HPDE6-E6E7 (cell line): ENCODE results near the gene VAMP1.
A peak's percentile ranks its signal among the peaks of the same experiment; 100 is the strongest.
"Not testable (repeated sequence)": the region's sequence is repeated elsewhere in the genome, so short reads cannot be mapped to it uniquely, and the experiment has no call there.

Source experiments
- DNase-seq: peaks from one replicate; pipeline ENCODE4 v3.0.0; 2011; ENCODE audit warnings: missing footprints; ENCODE audit errors: extremely low spot score

Gene VAMP1

DNA sequence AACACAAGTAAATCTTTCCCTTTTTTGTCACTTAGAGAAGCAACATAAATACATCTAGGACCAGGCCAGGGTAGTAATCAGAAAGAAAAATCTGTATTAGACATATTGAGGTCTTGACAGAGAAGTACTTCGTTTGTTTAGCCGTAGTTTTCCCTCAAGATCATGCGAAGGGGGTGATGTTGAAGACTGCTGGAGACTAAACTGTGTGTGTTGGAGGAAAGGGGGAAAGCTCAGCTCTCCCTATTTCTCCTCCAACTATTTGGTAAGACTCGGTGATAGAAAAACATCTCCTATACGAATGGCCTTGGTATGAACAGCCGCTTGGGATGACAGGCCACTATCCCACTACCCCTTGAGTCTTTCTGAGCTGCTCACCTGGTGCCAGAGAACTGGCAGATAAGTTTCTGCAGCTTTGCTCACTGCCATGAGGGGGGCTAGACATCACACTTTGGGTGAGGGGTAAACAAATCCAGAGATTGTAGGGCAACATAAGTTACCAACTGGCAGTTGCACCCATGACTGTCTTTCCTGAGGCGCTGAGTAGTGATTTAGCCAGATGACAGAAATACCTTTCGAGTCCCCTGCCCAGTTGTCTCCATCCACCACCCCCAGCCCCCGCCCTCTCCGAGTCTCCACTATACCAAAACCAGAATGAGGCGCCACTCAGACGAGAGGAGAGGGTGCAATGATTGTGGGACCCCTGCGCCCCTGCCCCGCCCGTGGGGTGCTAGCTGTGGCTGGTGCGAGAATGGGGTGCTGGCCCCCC, 685 bp downstream of the VAMP1 start:
- DNase-seq = no peak

GRCh38 chr12:6469092-6469491, 1.4 kb downstream of the VAMP1 start:
- no peak for DNase-seq

GRCh38 chr12:6468283-6468575, 2.2 kb downstream of the VAMP1 start:
- DNase-seq = no peak

- not testable (repeated sequence) for DNase-seq
Measured at GRCh38 chr12:6467571-6468282, 2.8 kb downstream of the VAMP1 start.

- not testable (repeated sequence) for DNase-seq
Measured at GRCh38 chr12:6466751-6467150, 3.7 kb downstream of the VAMP1 start.

- no peak for DNase-seq
Measured at GRCh38 chr12:6466184-6466573, 4.3 kb downstream of the VAMP1 start.

DNA sequence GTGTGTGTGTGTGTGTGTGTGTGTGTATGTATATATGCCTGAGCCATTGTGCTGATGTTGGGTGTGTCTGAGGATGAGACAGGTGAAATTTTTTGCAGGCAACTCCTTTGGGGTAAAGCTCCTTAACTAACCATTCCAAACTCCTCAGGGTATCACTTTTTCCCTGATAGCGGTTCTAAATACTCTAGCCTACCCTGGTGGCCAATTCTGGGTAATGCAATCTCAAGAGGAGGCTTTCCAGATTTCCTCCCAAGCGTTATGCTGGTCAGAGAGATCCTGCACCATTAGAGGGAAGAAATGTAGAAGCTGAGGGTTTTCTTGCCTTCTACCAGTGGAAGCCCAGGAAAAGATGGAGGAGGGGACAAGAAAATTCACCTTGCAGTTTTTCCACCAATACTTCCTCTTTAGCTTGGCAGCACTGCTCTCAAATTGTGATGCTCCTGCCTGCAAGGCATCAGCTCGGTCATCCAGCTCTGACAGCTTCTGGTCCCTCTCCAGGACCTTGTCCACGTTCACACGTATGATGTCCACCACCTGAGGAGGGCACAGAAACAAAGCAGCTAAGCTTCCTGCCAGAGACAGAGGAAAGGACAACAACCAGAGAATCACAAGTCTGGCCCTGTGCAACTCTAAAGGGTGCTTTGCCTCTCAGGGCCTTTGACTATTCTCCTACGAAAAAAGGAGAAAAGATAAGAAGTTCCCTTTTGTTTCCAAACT, 4.9 kb downstream of the VAMP1 start:
- peak; percentile 53 for DNase-seq

GRCh38 chr12:6464531-6464930, 5.9 kb downstream of the VAMP1 start:
- no peak for DNase-seq

DNA sequence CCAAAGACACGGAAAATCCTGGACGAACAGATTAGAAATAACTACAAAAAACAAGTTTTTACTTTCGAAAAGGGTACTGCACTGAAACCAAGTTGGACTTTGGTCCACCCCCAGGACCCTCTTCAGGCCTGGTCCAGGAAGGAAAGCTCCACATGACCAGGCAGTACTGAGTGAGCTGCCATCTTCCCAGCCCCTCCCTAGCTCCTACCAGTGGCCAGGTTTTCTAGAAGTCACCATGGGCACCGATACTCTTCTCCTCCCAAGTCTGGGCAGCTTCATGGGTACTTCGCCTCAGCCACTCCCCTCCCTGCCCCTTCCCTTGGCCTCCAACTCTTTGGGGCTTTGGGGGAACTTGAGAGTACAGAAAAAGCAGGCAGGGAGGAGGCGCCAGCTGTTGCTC, 6.6 kb downstream of the VAMP1 start:
- no peak for DNase-seq

- no peak for DNase-seq
Measured at GRCh38 chr12:6463216-6463615, 7.3 kb downstream of the VAMP1 start.

- no peak for DNase-seq
Measured at GRCh38 chr12:6462234-6462995, 8.1 kb downstream of the VAMP1 start.

- DNase-seq = no peak
Measured at GRCh38 chr12:6461401-6462233, 8.9 kb downstream of the VAMP1 start.

GRCh38 chr12:6460751-6461371, 9.6 kb downstream of the VAMP1 start:
- DNase-seq = no peak

DNA sequence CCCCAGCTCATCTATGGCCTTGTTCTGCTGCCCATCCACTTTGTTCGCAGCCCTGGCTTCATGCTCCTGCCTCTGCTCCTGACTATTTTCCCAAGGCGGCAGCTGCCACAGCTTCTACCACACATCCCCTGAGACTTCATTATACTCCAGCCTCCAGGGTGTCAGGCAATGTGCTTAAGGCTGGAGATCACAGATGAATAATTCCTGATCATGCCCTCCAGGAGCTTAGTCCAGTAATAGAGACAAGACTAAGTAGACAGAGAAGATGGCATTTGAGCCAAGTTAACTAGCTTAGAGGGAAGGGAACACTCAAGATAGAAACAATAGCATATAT, 11.5 kb downstream of the VAMP1 start:
- DNase-seq = no peak

DNA sequence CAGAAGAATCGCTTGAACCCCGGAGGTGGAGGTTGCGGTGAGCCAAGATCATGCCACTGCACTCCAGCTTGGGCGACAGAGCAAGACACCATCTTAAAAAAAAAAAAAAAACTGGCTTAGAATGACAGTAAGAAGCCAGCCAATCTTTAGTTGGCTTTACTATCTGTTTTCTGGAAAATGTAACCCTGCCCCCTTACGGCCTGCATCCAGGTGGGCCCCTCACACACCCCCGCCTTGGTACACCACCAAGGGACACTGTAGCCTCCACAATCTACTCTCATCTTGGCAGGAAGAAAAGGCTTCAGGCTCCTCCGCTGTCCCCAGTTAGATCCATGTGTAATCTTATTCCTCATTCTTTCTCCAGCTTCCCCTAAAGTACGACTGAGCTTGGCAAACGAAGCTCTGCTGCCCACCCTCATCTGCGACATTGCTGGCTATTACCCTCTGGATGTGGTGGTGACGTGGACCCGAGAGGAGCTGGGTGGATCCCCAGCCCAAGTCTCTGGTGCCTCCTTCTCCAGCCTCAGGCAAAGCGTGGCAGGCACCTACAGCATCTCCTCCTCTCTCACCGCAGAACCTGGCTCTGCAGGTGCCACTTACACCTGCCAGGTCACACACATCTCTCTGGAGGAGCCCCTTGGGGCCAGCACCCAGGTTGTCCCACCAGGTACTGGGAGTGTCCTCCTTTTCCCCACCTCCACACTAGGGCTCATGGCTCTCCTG, 12.0 kb downstream of the VAMP1 start:
- no peak for DNase-seq

DNA sequence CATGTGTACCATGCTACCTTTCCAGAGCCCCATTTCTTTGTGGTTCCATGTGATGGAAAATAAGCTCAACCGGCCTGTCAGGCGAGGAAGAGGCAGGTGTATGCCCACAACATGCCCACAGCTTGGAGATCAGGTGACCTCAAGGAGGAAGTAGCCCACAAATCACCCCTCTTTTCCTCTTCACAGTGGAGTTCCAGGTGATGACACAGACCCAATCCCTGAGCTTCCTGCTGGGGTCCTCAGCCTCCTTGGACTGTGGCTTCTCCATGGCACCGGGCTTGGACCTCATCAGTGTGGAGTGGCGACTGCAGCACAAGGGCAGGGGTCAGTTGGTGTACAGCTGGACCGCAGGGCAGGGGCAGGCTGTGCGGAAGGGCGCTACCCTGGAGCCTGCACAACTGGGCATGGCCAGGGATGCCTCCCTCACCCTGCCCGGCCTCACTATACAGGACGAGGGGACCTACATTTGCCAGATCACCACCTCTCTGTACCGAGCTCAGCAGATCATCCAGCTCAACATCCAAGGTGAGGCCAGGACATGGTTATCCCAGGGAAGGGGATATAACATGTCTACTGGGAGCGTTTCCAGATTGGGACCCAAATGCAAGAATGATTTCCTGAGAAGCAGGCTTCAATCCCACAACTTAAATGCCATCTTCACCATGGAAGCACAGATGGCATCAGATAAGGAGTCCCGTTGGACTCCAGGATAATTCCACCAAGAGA, 13.1 kb downstream of the VAMP1 start:
- DNase-seq = no peak

DNA sequence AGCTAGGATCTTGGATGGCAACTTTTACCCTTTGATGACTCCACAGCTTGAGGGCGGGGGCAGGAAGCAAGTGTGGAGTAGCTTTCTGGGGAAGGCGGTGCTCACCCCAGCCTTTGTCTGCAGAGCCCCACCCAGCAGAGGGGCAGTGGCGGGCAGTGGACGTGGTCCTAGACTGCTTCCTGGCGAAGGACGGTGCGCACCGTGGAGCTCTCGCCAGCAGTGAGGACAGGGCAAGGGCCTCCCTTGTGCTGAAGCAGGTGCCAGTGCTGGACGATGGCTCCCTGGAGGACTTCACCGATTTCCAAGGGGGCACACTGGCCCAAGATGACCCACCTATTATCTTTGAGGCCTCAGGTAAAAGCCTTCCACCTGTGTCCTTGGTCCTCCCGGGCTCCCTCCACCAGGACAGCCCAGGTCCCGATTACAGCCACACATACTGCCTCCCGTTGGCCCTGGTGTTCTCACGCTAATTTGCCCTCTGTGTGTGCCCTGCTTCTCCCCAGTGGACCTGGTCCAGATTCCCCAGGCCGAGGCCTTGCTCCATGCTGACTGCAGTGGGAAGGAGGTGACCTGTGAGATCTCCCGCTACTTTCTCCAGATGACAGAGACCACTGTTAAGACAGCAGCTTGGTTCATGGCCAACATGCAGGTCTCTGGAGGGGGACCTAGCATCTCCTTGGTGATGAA, 17.4 kb downstream of the VAMP1 start:
- no peak for DNase-seq

DNA sequence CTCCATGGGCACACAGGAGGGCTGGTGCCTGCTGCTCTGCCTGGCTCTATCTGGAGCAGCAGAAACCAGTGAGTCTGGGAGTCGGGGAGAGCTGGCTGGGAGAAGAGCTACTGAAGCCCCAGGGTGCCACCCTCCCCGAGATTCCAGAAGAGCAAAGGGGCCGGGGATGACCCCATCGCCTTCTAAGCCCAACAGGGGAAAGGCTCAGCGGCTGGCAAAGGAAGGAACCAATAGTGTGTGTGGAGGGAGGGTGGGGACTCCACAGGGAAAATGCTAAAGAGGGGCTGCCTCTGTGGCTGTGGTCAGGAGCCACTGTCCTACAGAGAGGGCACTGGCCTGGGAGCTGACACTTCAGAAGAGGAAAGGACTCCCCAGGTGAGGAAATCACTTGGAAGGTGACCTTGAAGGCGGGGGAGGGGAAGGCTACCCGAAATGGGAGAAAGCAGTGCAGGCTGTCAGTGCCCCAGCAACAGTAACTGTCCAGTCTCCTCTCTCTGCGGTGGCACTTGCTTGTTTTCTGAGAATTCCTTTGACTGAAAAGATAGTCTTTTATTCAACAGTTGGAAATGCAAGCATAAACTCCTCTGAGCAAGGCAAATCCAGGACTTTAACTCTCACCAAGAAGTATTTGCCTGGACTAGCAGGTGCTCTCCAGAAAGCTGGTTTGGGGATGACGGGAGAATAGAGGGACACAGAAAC, 18.1 kb downstream of the VAMP1 start:
- peak; percentile 20 for DNase-seq
